ENCODE measurements around the gene VKORC1.

The VKORC1 gene

DNA sequence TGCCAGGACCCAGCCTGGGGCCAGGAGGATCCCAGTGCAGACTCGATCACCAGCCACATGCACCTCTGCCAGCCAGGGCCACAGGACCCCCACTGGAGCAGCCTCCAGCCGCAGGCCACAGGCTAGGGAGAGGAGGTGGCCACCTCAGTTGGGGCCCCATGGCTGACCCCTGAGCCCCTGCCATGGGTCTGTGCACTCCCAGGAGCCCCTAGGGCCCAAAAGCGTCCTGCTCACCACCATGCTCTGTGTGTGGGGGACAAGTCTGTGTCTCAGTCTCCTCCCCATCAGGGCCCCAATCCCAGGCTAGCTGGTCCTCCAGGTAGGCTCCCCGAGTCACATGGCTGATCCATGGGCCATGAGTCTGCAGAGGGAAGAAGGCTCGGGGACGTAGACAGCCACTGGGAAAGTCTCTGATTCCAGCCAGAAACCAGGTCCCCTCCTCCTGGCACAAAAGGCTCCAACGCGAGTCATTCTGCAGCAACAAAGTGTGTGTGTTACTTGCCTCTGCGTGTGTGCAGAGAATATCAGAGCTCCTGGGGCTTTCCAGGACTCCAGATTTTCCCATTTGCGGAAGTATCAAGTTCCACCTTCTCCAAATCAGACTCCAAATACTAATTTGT, 47.0 kb upstream of the VKORC1 start:
- TF ChIP-seq, protein P1, sequence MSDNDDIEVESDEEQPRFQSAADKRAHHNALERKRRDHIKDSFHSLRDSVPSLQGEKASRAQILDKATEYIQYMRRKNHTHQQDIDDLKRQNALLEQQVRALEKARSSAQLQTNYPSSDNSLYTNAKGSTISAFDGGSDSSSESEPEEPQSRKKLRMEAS (IDR thresholded peaks at IDR 0.05), result 0 out of 2 replicates have a peak, but pooled peaks have one; percentile 10
- TF ChIP-seq EP300 (IDR thresholded peaks at IDR 0.05; ENCODE audit: borderline replicate concordance), result no peak

DNA sequence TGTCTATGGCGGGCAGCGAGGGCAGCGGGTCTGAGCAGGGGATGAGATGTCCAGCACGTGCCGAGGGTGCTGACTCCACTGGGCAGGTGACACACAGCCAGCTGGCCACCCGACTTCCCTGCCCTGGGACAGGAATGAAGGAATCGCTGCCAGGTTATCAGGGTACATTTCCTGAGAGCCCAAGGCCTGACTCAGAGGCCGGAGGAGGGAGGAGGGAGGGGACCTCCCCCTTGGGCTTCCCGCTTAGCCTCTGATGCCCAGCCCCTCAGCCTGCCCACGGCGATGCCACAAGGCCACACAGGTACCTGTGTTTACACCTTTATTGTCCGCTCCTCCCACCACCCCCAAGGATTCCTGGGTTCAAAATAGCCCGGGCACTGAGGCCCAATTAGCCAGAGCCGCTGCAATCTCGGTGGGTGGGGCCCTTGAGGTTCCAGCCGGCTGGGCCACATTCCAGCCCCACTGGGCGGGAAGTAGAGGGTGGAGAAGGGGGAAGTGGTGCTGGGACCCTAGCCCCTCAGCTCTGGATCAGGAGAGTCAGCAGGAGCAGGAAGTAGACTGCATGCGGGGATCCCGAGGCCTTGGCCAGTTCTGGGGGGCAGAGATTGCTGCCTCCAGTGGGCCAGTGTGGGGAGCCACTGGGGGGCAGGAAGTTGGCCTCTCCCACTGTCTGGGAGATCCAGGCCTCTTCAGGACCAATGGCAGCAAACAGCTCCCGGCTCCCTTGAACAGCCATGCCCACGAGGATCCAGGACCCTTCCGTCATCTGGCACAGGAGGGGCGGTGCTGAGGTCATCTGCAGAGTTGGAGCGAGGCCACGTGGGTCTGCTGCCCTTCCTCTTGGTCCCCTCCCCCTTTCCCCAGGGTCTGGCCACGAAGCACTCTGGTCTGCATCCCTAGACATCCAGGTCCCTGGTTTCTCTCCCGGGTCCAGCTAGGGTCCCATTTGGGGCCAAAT, 44.3 kb upstream of the VKORC1 start:
- TF ChIP-seq CREB1 (IDR thresholded peaks at IDR 0.05; ENCODE audit: low read depth) (no peak), TCF12 (IDR thresholded peaks at IDR 0.05; ENCODE audit: low read depth) (peak; percentile 76), EGR1 (IDR thresholded peaks at IDR 0.05) (0 out of 2 replicates have a peak, but pooled peaks have one; percentile 14), TAF1 (IDR thresholded peaks at IDR 0.05; ENCODE audit: low read depth) (no peak), RAD21 (IDR thresholded peaks at IDR 0.05; ENCODE audit: low read depth) (no peak), NFIC (IDR thresholded peaks at IDR 0.05) (peak; percentile 81), ZBTB7A (IDR thresholded peaks at IDR 0.05; ENCODE audit: low read depth) (peak; percentile 97), CEBPB (IDR thresholded peaks at IDR 0.05) (peak; percentile 55; the same call in 1 of the 2 replicates), FOXM1 (IDR thresholded peaks at IDR 0.05; ENCODE audit: borderline replicate concordance, low read depth) (peak; percentile 70), EP300 (IDR thresholded peaks at IDR 0.05; ENCODE audit: borderline replicate concordance) (peak; percentile 53), YY1 (IDR thresholded peaks at IDR 0.05; ENCODE audit: low read depth) (0 out of 2 replicates have a peak, but pooled peaks have one; percentile 20), TEAD4 (IDR thresholded peaks at IDR 0.05) (peak; percentile 95)
- TF ChIP-seq, protein P2, sequence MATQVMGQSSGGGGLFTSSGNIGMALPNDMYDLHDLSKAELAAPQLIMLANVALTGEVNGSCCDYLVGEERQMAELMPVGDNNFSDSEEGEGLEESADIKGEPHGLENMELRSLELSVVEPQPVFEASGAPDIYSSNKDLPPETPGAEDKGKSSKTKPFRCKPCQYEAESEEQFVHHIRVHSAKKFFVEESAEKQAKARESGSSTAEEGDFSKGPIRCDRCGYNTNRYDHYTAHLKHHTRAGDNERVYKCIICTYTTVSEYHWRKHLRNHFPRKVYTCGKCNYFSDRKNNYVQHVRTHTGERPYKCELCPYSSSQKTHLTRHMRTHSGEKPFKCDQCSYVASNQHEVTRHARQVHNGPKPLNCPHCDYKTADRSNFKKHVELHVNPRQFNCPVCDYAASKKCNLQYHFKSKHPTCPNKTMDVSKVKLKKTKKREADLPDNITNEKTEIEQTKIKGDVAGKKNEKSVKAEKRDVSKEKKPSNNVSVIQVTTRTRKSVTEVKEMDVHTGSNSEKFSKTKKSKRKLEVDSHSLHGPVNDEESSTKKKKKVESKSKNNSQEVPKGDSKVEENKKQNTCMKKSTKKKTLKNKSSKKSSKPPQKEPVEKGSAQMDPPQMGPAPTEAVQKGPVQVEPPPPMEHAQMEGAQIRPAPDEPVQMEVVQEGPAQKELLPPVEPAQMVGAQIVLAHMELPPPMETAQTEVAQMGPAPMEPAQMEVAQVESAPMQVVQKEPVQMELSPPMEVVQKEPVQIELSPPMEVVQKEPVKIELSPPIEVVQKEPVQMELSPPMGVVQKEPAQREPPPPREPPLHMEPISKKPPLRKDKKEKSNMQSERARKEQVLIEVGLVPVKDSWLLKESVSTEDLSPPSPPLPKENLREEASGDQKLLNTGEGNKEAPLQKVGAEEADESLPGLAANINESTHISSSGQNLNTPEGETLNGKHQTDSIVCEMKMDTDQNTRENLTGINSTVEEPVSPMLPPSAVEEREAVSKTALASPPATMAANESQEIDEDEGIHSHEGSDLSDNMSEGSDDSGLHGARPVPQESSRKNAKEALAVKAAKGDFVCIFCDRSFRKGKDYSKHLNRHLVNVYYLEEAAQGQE (IDR thresholded peaks at IDR 0.05; ENCODE audit: low read depth), result peak; percentile 70
- TF ChIP-seq, protein P1 (IDR thresholded peaks at IDR 0.05), result peak; percentile 96
- TF ChIP-seq, protein P3, sequence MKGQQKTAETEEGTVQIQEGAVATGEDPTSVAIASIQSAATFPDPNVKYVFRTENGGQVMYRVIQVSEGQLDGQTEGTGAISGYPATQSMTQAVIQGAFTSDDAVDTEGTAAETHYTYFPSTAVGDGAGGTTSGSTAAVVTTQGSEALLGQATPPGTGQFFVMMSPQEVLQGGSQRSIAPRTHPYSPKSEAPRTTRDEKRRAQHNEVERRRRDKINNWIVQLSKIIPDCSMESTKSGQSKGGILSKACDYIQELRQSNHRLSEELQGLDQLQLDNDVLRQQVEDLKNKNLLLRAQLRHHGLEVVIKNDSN (IDR thresholded peaks at IDR 0.05), result peak; percentile 81

DNA sequence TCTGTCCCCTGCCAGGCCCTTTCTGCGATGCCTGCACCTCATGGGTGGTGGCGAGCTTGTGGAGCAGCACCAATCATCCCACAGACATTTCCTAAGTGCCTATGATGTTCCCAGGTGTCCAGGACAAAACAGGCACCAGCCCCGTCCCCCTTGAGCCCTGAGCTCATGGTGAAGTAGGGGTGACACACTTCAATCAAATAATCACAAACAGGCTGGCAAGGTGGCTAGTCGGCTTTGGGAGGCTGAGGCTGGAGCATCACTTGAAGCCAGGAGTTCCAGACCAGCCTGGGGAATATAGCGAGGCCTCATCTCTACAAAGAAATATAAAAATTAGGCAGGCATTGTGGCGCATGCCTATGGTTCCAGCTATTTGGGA, 41.7 kb upstream of the VKORC1 start:
- no peak for TF ChIP-seq FOXM1 (IDR thresholded peaks at IDR 0.05; ENCODE audit: borderline replicate concordance, low read depth)

DNA sequence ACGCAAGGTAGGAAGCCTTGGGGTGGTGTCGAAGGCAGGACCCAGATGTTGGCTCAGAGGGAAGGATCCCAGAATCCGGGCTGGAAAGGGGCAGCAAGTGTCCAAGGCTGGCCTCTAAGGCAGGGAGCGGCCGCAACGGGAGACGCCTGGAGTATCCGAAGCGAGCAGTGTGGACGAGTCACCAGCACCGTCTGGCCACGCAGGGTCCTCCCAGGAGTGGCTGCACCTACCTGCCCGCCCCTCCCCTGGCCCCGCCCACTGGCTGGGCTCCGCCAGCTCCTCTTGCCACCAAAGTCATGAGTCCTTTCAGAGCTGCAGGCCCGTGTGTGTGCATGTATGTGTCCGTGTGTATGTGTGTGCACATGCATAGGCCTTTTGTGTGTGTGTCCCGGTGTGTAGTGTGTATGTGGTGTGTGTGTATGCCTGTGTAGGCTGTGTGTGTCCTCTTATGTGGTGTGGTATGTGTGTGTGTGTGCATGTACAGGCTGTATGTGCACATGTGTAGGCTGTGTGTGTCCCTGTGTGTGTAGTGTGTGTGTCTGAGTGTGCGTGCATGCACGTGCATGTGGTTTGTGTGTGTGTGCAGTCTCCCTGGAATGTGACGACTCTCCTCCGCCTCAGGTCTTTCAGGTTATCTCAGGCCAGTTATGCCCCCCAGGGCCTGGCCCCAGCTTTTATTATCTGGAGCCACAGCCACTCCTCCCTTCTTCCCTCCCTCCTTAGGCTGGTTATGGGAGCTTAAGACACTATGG, 41.1 kb upstream of the VKORC1 start, which contains the start of gene PRSS8:
Gene PRSS8, minus strand, starts transcription at position 193 of the 752 bp plus-strand sequence. CDS start 229 bp downstream, outside the sequence.
- TF ChIP-seq, protein P3 (IDR thresholded peaks at IDR 0.05), result no peak
- TF ChIP-seq YY1 (IDR thresholded peaks at IDR 0.05; ENCODE audit: low read depth), result no peak
- TF ChIP-seq TCF12 (IDR thresholded peaks at IDR 0.05; ENCODE audit: low read depth), result no peak
- peak; percentile 46; the same call in 1 of the 2 replicates for TF ChIP-seq TAF1 (IDR thresholded peaks at IDR 0.05; ENCODE audit: low read depth)
- TF ChIP-seq, protein P1 (IDR thresholded peaks at IDR 0.05), result peak; percentile 54
- no peak for TF ChIP-seq ZBTB7A (IDR thresholded peaks at IDR 0.05; ENCODE audit: low read depth)
- TF ChIP-seq RAD21 (IDR thresholded peaks at IDR 0.05; ENCODE audit: low read depth), result no peak
- no peak for TF ChIP-seq TEAD4 (IDR thresholded peaks at IDR 0.05)
- no peak for TF ChIP-seq NFIC (IDR thresholded peaks at IDR 0.05)

DNA sequence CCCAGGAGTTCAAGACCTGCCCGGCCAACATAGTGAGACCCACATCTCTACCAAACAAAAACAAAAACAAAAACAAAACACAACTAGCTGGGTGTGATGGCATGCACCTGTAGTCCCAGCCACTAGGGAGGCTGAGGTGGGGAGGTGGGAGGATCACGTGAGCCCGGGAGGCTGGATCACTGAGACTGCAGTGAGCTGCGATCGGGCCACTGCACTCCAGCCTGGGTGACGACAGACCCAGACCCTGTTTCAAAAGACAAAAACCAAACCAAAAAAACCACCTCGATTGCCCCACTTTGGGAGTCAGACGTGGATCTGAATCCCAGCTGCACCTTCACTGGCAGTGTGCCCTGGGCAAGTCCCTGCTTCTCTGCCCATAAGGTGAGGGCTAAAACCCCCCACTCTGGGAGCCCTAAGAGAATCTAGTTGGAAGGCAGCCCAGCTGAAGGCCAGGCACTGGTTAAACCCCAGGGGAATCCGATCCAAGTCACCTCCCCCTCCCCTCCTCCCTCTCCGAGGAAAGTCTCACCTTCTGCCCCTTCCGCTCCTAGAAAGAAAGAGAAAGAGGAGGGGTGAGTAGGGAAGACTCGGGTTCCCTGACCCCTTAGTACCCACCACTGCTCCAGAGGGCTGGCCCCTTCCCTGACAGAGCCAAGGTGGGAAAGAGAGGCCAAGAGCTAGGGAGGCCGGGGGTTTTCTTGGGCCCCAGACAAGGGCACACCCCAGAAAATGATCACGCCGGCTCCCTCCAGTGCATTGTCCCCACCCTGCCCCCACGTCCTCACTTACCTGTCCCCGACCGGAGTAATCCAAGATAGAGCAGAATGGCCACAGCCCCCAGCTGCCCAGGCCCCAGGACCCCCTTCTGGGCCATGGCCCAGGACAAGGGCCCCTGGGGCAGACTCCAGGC, 40.3 kb upstream of the VKORC1 start:
- TF ChIP-seq EGR1 (IDR thresholded peaks at IDR 0.05) (0 out of 2 replicates have a peak, but pooled peaks have one; percentile 13), ZBTB7A (IDR thresholded peaks at IDR 0.05; ENCODE audit: low read depth) (no peak), EP300 (IDR thresholded peaks at IDR 0.05; ENCODE audit: borderline replicate concordance) (0 out of 2 replicates have a peak, but pooled peaks have one; percentile 25), NFIC (IDR thresholded peaks at IDR 0.05) (peak; percentile 72), TEAD4 (IDR thresholded peaks at IDR 0.05) (no peak), TCF12 (IDR thresholded peaks at IDR 0.05; ENCODE audit: low read depth) (peak; percentile 24; the same call in 1 of the 2 replicates), CREB1 (IDR thresholded peaks at IDR 0.05; ENCODE audit: low read depth) (no peak), YY1 (IDR thresholded peaks at IDR 0.05; ENCODE audit: low read depth) (0 out of 2 replicates have a peak, but pooled peaks have one; percentile 31)
- TF ChIP-seq, protein P1 (IDR thresholded peaks at IDR 0.05), result peak; percentile 19; the same call in 1 of the 2 replicates
- TF ChIP-seq, protein P3 (IDR thresholded peaks at IDR 0.05), result peak; percentile 93
